Measurements from ENCODE around the gene DUT.

- TF ChIP-seq CTCF (IDR thresholded peaks at IDR 0.05) = no peak
- no peak for TF ChIP-seq POLR2A (IDR thresholded peaks at IDR 0.05)
Observed at GRCh38 chr15:48388910-48389309, 57.7 kb downstream of the DUT start.

All from body of pancreas (tissue), 4 donors.